H9 (cell line): ENCODE data around the gene SLC14A1. TPM values are rescaled to one million over a fixed set of nuclear protein-coding genes. Genes with fewer than 3 reads are reported as not detected.

ENCODE experiments used
- DNase-seq: peaks from one replicate; pipeline ENCODE4 v3.0.0-alpha.2; 2017
- H2AFZ ChIP-seq: one replicate; pipeline ENCODE4 v1.6.1; 2013; ENCODE audit warnings: mild to moderate bottlenecking, low read length, control low read depth, moderate library complexity
- H2AK5ac ChIP-seq: 2 replicates; pipeline ENCODE4 v1.6.1; 2013; ENCODE audit warnings: low read length, control low read depth, mixed read lengths; ENCODE audit not compliant: insufficient read length
- H2BK120ac ChIP-seq: one replicate; pipeline ENCODE4 v1.6.1; 2013; ENCODE audit warnings: low read depth, mild to moderate bottlenecking, low read length, control low read depth, inconsistent platforms; ENCODE audit not compliant: poor library complexity, severe bottlenecking
- H2BK12ac ChIP-seq: 2 replicates; pipeline ENCODE4 v1.6.1; 2013; ENCODE audit warnings: low read length, control low read depth, mixed read lengths, low read depth; ENCODE audit not compliant: insufficient read length
- H2BK15ac ChIP-seq: 2 replicates; pipeline ENCODE4 v1.6.1; 2013; ENCODE audit warnings: low read depth, low read length, control low read depth
- H2BK20ac ChIP-seq: one replicate; pipeline ENCODE4 v1.6.1; 2013; ENCODE audit warnings: low read depth, mild to moderate bottlenecking, low read length, control low read depth, inconsistent platforms; ENCODE audit not compliant: poor library complexity, severe bottlenecking
- H2BK5ac ChIP-seq: 2 replicates; pipeline ENCODE4 v1.6.1; 2013; ENCODE audit warnings: low read length, control low read depth, mixed read lengths; ENCODE audit not compliant: insufficient read length
- H3K14ac ChIP-seq: 2 replicates; pipeline ENCODE4 v1.6.1; 2013; ENCODE audit warnings: low read length, control low read depth; ENCODE audit not compliant: insufficient read depth
- H3K18ac ChIP-seq: 2 replicates; pipeline ENCODE4 v1.6.1; 2013; ENCODE audit warnings: low read depth, mild to moderate bottlenecking, mixed read lengths, low read length, control low read depth; ENCODE audit not compliant: insufficient read length
- H3K23ac ChIP-seq: 2 replicates; pipeline ENCODE4 v1.6.1; 2013; ENCODE audit warnings: low read length, control low read depth, mixed read lengths, low read depth; ENCODE audit not compliant: insufficient read length
- H3K23me2 ChIP-seq: 2 replicates; pipeline ENCODE4 v1.6.1; 2013; ENCODE audit warnings: low read depth, mild to moderate bottlenecking, mixed read lengths, low read length, control low read depth; ENCODE audit not compliant: insufficient read length, poor library complexity, severe bottlenecking
- H3K27ac ChIP-seq: 2 replicates; pipeline ENCODE4 v1.5.1; 2013; ENCODE audit warnings: low read length, control low read depth, mixed read lengths, low read depth; ENCODE audit not compliant: insufficient read length
- H3K27me3 ChIP-seq: 2 replicates; pipeline ENCODE4 v1.6.1; 2013; ENCODE audit warnings: low read length, control low read depth, inconsistent platforms; ENCODE audit not compliant: insufficient read depth
- H3K4ac ChIP-seq: 2 replicates; pipeline ENCODE4 v1.6.1; 2013; ENCODE audit warnings: low read depth, mild to moderate bottlenecking, control low read depth, inconsistent platforms, low read length, moderate library complexity
- H3K4me1 ChIP-seq: 2 replicates; pipeline ENCODE4 v1.6.1; 2013; ENCODE audit warnings: low read length, control low read depth, inconsistent platforms; ENCODE audit not compliant: insufficient read depth
- H3K4me2 ChIP-seq: 2 replicates; pipeline ENCODE4 v1.6.1; 2013; ENCODE audit warnings: low read length, control low read depth, mixed read lengths; ENCODE audit not compliant: insufficient read length, insufficient read depth
- H3K56ac ChIP-seq: 2 replicates; pipeline ENCODE4 v1.6.1; 2013; ENCODE audit warnings: low read depth, mild to moderate bottlenecking, mixed read lengths, low read length, control low read depth; ENCODE audit not compliant: insufficient read length
- H3K79me1 ChIP-seq: 2 replicates; pipeline ENCODE4 v1.6.1; 2013; ENCODE audit warnings: low read depth, mild to moderate bottlenecking, moderate library complexity, low read length, control low read depth, inconsistent platforms; ENCODE audit not compliant: insufficient read depth, poor library complexity, severe bottlenecking
- H3K79me2 ChIP-seq: 2 replicates; pipeline ENCODE4 v1.6.1; 2013; ENCODE audit warnings: low read length, control low read depth, inconsistent platforms; ENCODE audit not compliant: insufficient read depth
- H3K9ac ChIP-seq: 2 replicates; pipeline ENCODE4 v1.6.1; 2013; ENCODE audit warnings: low read length, control low read depth, mixed read lengths; ENCODE audit not compliant: insufficient read length; ENCODE audit errors: extremely low read depth
- H3K9me3 ChIP-seq: one replicate; pipeline ENCODE4 v1.6.1; 2013; ENCODE audit warnings: low read depth, low read length, inconsistent platforms; ENCODE audit not compliant: control insufficient read depth
- H3T11ph ChIP-seq: one replicate; pipeline ENCODE4 v1.6.1; 2013; ENCODE audit warnings: mild to moderate bottlenecking, low read length, control low read depth, inconsistent platforms
- H4K20me1 ChIP-seq: one replicate; pipeline ENCODE4 v1.6.1; 2013; ENCODE audit not compliant: control insufficient read depth, insufficient read length, insufficient read depth
- H4K5ac ChIP-seq: 2 replicates; pipeline ENCODE4 v1.6.1; 2013; ENCODE audit warnings: low read depth, mild to moderate bottlenecking, mixed read lengths, low read length, control low read depth; ENCODE audit not compliant: insufficient read length
- H4K8ac ChIP-seq: replicated peaks from 2 replicates; pipeline ENCODE4 v1.6.1; 2013; ENCODE audit warnings: low read length, control low read depth, mixed read lengths, low read depth; ENCODE audit not compliant: insufficient read length
- H4K91ac ChIP-seq: 2 replicates; pipeline ENCODE4 v1.6.1; 2013; ENCODE audit warnings: low read depth, mild to moderate bottlenecking, moderate library complexity, mixed read lengths, low read length, control low read depth; ENCODE audit not compliant: insufficient read length
- H3K27ac Mint-ChIP-seq, 3 experiments: 2 replicates in 2 of 3; 3 replicates in 1 of 3; pipeline ENCODE4 v1.8.0; 2020 to 2021; ENCODE audit warnings: mixed read lengths in 3 of 3, mild to moderate bottlenecking in 1 of 3, moderate library complexity in 1 of 3
- H3K27me3 Mint-ChIP-seq: 2 replicates; pipeline ENCODE4 v1.8.0; 2021; ENCODE audit warnings: low read depth, mild to moderate bottlenecking, moderate library complexity, mixed read lengths
- H3K36me3 Mint-ChIP-seq, 3 experiments: 2 replicates in 2 of 3; 3 replicates in 1 of 3; pipeline ENCODE4 v1.8.0; 2020 to 2021; ENCODE audit warnings: low read depth in 3 of 3, mixed read lengths in 3 of 3; ENCODE audit not compliant: insufficient read depth in 1 of 3
- H3K4me1 Mint-ChIP-seq, 2 experiments: 2 replicates each; pipeline ENCODE4 v1.8.0; 2020; ENCODE audit warnings: mixed read lengths in 2 of 2
- H3K4me3 Mint-ChIP-seq, 2 experiments: 2 replicates in 1 of 2; 3 replicates in 1 of 2; pipeline ENCODE4 v1.8.0; 2020 to 2021; ENCODE audit warnings: mild to moderate bottlenecking in 2 of 2, mixed read lengths in 2 of 2, moderate library complexity in 1 of 2
- H3K9me3 Mint-ChIP-seq, 2 experiments: 2 replicates in 1 of 2; 3 replicates in 1 of 2; pipeline ENCODE4 v1.8.0; 2020; ENCODE audit warnings: mild to moderate bottlenecking in 2 of 2, mixed read lengths in 2 of 2, moderate library complexity in 1 of 2
- CTCF ChIP-seq: fragments of 200-600 bp; sonication (generic); conservative IDR thresholded peaks from 3 replicates; pipeline ENCODE4 v1.8.0; 2021; ENCODE audit warnings: antibody characterized with exemption, mild to moderate bottlenecking
- WGBS: extraction: QIAGEN DNeasy Blood & Tissue Kit; methylation state at CpG from one replicate; pipeline ENCODE4 v1.1.7; 2013; ENCODE audit warnings: missing lambda C conversion rate, low lambda C conversion rate, mixed read lengths; ENCODE audit not compliant: insufficient read length; ENCODE audit errors: extremely low coverage; 5-methylcytosine and 5-hydroxymethylcytosine counted together
- total RNA-seq: library from RNA; stranded (reverse); gene quantifications from 2 replicates; pipeline ENCODE4 v1.2.1, GENCODE V29; 2021

The SLC14A1 gene
- total RNA-seq, 1 experiment from 2014 or later: not detected

GRCh38 chr18:45761512-45762114, 37.6 kb downstream of the SLC14A1 start:
- Histone ChIP-seq H4K91ac (no peak overlapping the region), H3K9ac (no peak overlapping the region), H4K5ac (no peak overlapping the region), H2BK20ac (no peak overlapping the region), H2AFZ (no peak overlapping the region), H3T11ph (no peak overlapping the region), H3K14ac (no peak overlapping the region), H3K4me2 (no peak overlapping the region), H3K23me2 (no peaks in the 10 kb centered on the region), H3K4me1 (peaks cover 20% of the 10 kb centered on the region; the same call in 1 of the 2 replicates), H3K18ac (no peak overlapping the region), H3K27ac (no peak overlapping the region), H2BK15ac (no peak overlapping the region), H2BK5ac (no peak overlapping the region), H3K27me3 (no peaks in the 10 kb centered on the region), H4K8ac (no peak overlapping the region), H2AK5ac (no peak overlapping the region), H2BK120ac (peak overlapping the region; percentile 52), H3K23ac (no peak overlapping the region), H3K79me2 (no peaks in the 10 kb centered on the region), H3K9me3 (no peaks in the 10 kb centered on the region), H4K20me1 (no peaks in the 10 kb centered on the region), H3K4ac (no peak overlapping the region), H2BK12ac (no peak overlapping the region), H3K56ac (no peak overlapping the region), H3K79me1 (no peaks in the 10 kb centered on the region)
- no peak for TF ChIP-seq CTCF
- no CpG with 5 or more reads among the region's 6 CpGs for WGBS
- no peak overlapping the region for H3K4me3 Mint-ChIP-seq
- peaks cover 0 to 6% of the 10 kb centered on the region in 2 experiments; a peak in 3 of 5 replicates for H3K9me3 Mint-ChIP-seq
- H3K27me3 Mint-ChIP-seq: no peaks in the 10 kb centered on the region
- DNase-seq: no peak
- H3K4me1 Mint-ChIP-seq: peaks cover 52 to 57% of the 10 kb centered on the region in 2 experiments
- H3K27ac Mint-ChIP-seq: no peak overlapping the region; a peak in 1 of 7 replicates
- peaks cover 0 to 5% (median 0%) of the 10 kb centered on the region in 3 experiments; a peak in 3 of 7 replicates for H3K36me3 Mint-ChIP-seq
